ENCODE measurements around the gene BCL7A. TPM values are rescaled to one million over a fixed set of nuclear protein-coding genes. Genes with fewer than 3 reads are reported as not detected.

Gene BCL7A
- total and polyA plus RNA-seq, 2 of the 8 experiments (the other 6 are each of a cell fraction or from before 2014, with no cell fraction given): 11.9 to 12.7 TPM

GRCh38 chr12:122076743-122077495 is 55.2 kb downstream of the BCL7A start:
- WGBS, 2 experiments (ENCODE audit: extremely low coverage in 1 of 2, insufficient coverage in 1 of 2, insufficient read length in 1 of 2, insufficient replicate concordance in 2 of 2, low coverage in 1 of 2, low lambda C conversion rate in 2 of 2, missing lambda C conversion rate in 1 of 2): 95% methylated on average over 10 of the region's 10 CpGs; no CpG with 5 or more reads in 1 of the 2 experiments

More at GRCh38 chr12:122076743-122077495, 55.2 kb downstream of the BCL7A start:
- H2AFZ ChIP-seq (ENCODE audit: low read length): no peak overlapping the region
- peaks cover 4 to 21% (median 19%) of the 10 kb centered on the region in 4 experiments; a peak in 6 of 7 replicates for H3K27me3 ChIP-seq (replicated peaks in 1 of 4; ENCODE audit: control insufficient read depth in 3 of 4, extremely low read depth in 1 of 4, insufficient read depth in 3 of 4, low read length in 3 of 4)
- TF ChIP-seq KDM1A (IDR thresholded peaks at IDR 0.05; ENCODE audit: borderline replicate concordance, low read length) (no peak), GABPA (IDR thresholded peaks at IDR 0.05; ENCODE audit: borderline replicate concordance, insufficient read depth, low read length) (no peak), GTF2F1 (IDR thresholded peaks at IDR 0.05; ENCODE audit: borderline replicate concordance, low read depth, low read length) (no peak), KDM5A (IDR thresholded peaks at IDR 0.05; ENCODE audit: low read length) (no peak), ATF3 (IDR thresholded peaks at IDR 0.05; ENCODE audit: insufficient read depth, low read depth, low read length) (no peak), SAP30 (IDR thresholded peaks at IDR 0.05; ENCODE audit: insufficient read depth, insufficient replicate concordance, low read length) (no peak), POU5F1 (IDR thresholded peaks at IDR 0.05; ENCODE audit: low read depth, low read length) (no peak), BCL11A (IDR thresholded peaks at IDR 0.05; ENCODE audit: low read depth in 2 of 2, low read length in 2 of 2) (no peak)
- TF ChIP-seq, protein P1, sequence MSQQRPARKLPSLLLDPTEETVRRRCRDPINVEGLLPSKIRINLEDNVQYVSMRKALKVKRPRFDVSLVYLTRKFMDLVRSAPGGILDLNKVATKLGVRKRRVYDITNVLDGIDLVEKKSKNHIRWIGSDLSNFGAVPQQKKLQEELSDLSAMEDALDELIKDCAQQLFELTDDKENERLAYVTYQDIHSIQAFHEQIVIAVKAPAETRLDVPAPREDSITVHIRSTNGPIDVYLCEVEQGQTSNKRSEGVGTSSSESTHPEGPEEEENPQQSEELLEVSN (IDR thresholded peaks at IDR 0.05): no peak
- ChIA-PET CTCF (ENCODE audit: partially characterized antibody) (interaction anchor here (1.4 kb wide), 1 partner anchor 23 kb away, joined by 5 read pairs; no protein-coding TSS in a partner anchor), POLR2A (ENCODE audit: partially characterized antibody) (interaction anchor here (1.7 to 2.2 kb wide), 3 partner anchors 8 to 13 kb away, joined by 4 to 7 read pairs (median 5); no protein-coding TSS in a partner anchor)
- H3K4ac ChIP-seq (replicated peaks; ENCODE audit: insufficient read length, low read depth, low read length): no peak overlapping the region
- peaks cover 13% of the 10 kb centered on the region; the same call in 1 of the 2 replicates for H3K23me2 ChIP-seq (ENCODE audit: low read depth, low read length)
- no peak overlapping the region for H4K5ac ChIP-seq (ENCODE audit: insufficient read length, low read depth, low read length)
- H3K56ac ChIP-seq (replicated peaks; ENCODE audit: insufficient read length, low read depth, low read length): no peak overlapping the region
- no peak overlapping the region for H2BK12ac ChIP-seq (ENCODE audit: low read depth, low read length)
- no peak for FAIRE-seq
- peaks cover 0 to 4% of the 10 kb centered on the region in 2 experiments for H4K20me1 ChIP-seq (replicated peaks in 1 of 2; ENCODE audit: control insufficient read depth in 1 of 2, insufficient read depth in 2 of 2, low read length in 2 of 2)
- no peak overlapping the region for H2AK5ac ChIP-seq (ENCODE audit: low read depth, low read length)
- H3K4me1 ChIP-seq (replicated peaks in 1 of 4; ENCODE audit: control insufficient read depth in 3 of 4, insufficient read depth in 4 of 4, low read length in 3 of 4): peaks cover 4 to 8% (median 5%) of the 10 kb centered on the region in 4 experiments; a peak in 5 of 7 replicates
- H3K36me3 ChIP-seq (ENCODE audit: control insufficient read depth in 2 of 4, insufficient read depth in 4 of 4, low read length in 3 of 4): no peaks in the 10 kb centered on the region
- H4K8ac ChIP-seq (ENCODE audit: extremely low read depth, insufficient read depth, low read length): no peak overlapping the region
- H3K9me3 ChIP-seq (ENCODE audit: insufficient read depth in 2 of 2, low read depth in 1 of 2, low read length in 1 of 2): no peaks in the 10 kb centered on the region
- no peak overlapping the region; the same call in 1 of the 2 replicates for H3K18ac ChIP-seq (ENCODE audit: extremely low read depth, low read length)
- H4K91ac ChIP-seq (replicated peaks; ENCODE audit: insufficient read length, low read length): no peak overlapping the region
- H3K23ac ChIP-seq (ENCODE audit: insufficient read length): no peak overlapping the region
- no peak overlapping the region for H2BK5ac ChIP-seq (ENCODE audit: low read depth, low read length)
- peaks cover 4 to 10% of the 10 kb centered on the region in 2 experiments; a peak in 3 of 4 replicates for H3K79me2 ChIP-seq (ENCODE audit: control insufficient read depth in 1 of 2, insufficient read depth in 2 of 2, low read length in 2 of 2)
- no peak for DNase-seq (ENCODE audit: low read depth in 1 of 2, low spot score in 2 of 2)
- H2BK15ac ChIP-seq (ENCODE audit: low read length): no peak overlapping the region; the same call in 1 of the 2 replicates
- no peak overlapping the region for H3K14ac ChIP-seq (ENCODE audit: insufficient read length)
- no peak overlapping the region for H3K9ac ChIP-seq (replicated peaks in 1 of 4; ENCODE audit: extremely low read depth in 1 of 4, low read depth in 3 of 4, low read length in 3 of 4)
- peaks cover 2% of the 10 kb centered on the region; the same call in 1 of the 2 replicates for H3K79me1 ChIP-seq (ENCODE audit: low read depth, low read length)
- no peak overlapping the region; a peak in 1 of 4 replicates for H3K4me2 ChIP-seq (ENCODE audit: insufficient read depth in 1 of 2, low read depth in 2 of 2, low read length in 2 of 2)
- H3K27ac ChIP-seq (ENCODE audit: low read depth, low read length): no peak overlapping the region
- no peak overlapping the region for H2BK120ac ChIP-seq (replicated peaks; ENCODE audit: low read depth, low read length)
- H3K4me3 ChIP-seq (ENCODE audit: extremely low read depth in 1 of 4, insufficient read depth in 2 of 4, low read depth in 3 of 4, low read length in 4 of 4): no peak overlapping the region
- no peak overlapping the region for H2BK20ac ChIP-seq (ENCODE audit: low read length)
